Tibial nerve (tissue), 4 donors: ENCODE results near the gene NYAP2.

ENCODE experiments used
- EP300 ChIP-seq, 2 donors: sonication (generic); formaldehyde crosslinking; IDR thresholded peaks; one replicate each; pipeline ENCODE4 v1.6.1; 2017; ENCODE audit warnings: antibody characterized with exemption in 2 of 2, mild to moderate bottlenecking in 1 of 2
- POLR2A ChIP-seq, 2 donors: fragments of 450-650 bp; IDR thresholded peaks; one replicate each; pipeline ENCODE4 v1.6.1; 2017; ENCODE audit warnings: antibody characterized with exemption in 2 of 2, mild to moderate bottlenecking in 2 of 2, moderate library complexity in 2 of 2
- TF ChIP-seq, protein P1 (sequence below), 5 experiments: fragments of 200-600 bp in 3 of 5; fragments of 450-650 bp in 2 of 5; sonication (generic) in 3 of 5; IDR thresholded peaks; one replicate each; pipeline ENCODE4 v1.5.1; 2016 to 2019; ENCODE audit warnings: antibody characterized with exemption in 5 of 5, mild to moderate bottlenecking in 3 of 5, moderate library complexity in 2 of 5

DNA sequence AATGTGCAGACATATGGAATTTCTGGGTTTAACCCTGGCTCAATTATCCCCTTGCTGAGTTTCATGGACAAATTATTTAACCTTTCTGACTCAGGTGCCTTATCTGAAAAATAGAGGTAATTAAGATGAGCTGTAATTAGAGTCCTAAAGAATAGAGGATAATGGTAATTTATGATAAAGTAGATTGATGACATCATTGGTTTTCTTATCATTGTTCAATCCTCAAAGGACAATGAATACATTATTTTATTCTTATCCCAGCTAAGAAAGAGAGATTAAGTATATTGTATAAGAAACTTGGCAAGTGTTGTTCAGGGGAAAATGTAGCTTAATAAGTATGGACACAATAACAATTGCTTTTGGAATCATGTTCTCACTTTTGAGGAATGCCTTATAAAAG is 279.3 kb downstream of the NYAP2 start:
- TF ChIP-seq, protein P1, sequence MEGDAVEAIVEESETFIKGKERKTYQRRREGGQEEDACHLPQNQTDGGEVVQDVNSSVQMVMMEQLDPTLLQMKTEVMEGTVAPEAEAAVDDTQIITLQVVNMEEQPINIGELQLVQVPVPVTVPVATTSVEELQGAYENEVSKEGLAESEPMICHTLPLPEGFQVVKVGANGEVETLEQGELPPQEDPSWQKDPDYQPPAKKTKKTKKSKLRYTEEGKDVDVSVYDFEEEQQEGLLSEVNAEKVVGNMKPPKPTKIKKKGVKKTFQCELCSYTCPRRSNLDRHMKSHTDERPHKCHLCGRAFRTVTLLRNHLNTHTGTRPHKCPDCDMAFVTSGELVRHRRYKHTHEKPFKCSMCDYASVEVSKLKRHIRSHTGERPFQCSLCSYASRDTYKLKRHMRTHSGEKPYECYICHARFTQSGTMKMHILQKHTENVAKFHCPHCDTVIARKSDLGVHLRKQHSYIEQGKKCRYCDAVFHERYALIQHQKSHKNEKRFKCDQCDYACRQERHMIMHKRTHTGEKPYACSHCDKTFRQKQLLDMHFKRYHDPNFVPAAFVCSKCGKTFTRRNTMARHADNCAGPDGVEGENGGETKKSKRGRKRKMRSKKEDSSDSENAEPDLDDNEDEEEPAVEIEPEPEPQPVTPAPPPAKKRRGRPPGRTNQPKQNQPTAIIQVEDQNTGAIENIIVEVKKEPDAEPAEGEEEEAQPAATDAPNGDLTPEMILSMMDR (IDR thresholded peaks at IDR 0.05), result no peak
- TF ChIP-seq POLR2A (IDR thresholded peaks at IDR 0.05) (no peak), EP300 (IDR thresholded peaks at IDR 0.05) (no peak)
